SK-N-SH (cell line): ENCODE data around the gene MYO1B. TPM values are rescaled to one million over a fixed set of nuclear protein-coding genes. Genes with fewer than 3 reads are reported as not detected.

Source experiments
- CTCF ChIA-PET: fragments of 300-600, 350-600 bp; formaldehyde crosslinking; extraction: SDS; loops from one replicate; lab custom pipeline; 2021; lab: Yijun Ruan, JAX
- POLR2A ChIA-PET: fragments of 350-600 bp; sonication (Branson Sonifier 250); formaldehyde crosslinking; extraction: SDS; loops from one replicate; lab custom pipeline; 2020; ENCODE audit warnings: antibody characterized with exemption, inconsistent platforms; lab: Yijun Ruan, JAX
- DNase-seq: peaks from one replicate; pipeline ENCODE4 v3.0.0; 2012
- H2AFZ ChIP-seq: fragments of 200-600 bp; sonication (generic); 2 replicates; pipeline ENCODE4 v1.8.1; 2016; ENCODE audit warnings: antibody characterized with exemption, mild to moderate bottlenecking, low read depth
- H3F3A ChIP-seq: fragments of 200-600 bp; sonication (generic); replicated peaks from 2 replicates; pipeline ENCODE3; 2016; ENCODE audit warnings: antibody characterized with exemption, mild to moderate bottlenecking; ENCODE audit not compliant: insufficient read depth
- H3K27ac ChIP-seq, 2 experiments: fragments of 200-500 bp in 1 of 2; fragments of 200-600 bp in 1 of 2; sonication (Bioruptor generic) in 1 of 2; sonication (generic), shearing (Covaris generic) in 1 of 2; 2 replicates each; pipeline versions ENCODE4 v1.5.1 to v1.6.1; 2014 to 2016; ENCODE audit warnings: low read depth in 2 of 2, inconsistent platforms in 1 of 2, low read length in 1 of 2, mild to moderate bottlenecking in 1 of 2, mixed read lengths in 1 of 2
- H3K27me3 ChIP-seq: fragments of 200-600 bp; sonication (generic), shearing (Covaris generic); 2 replicates; pipeline ENCODE4 v1.6.1; 2016; ENCODE audit warnings: mixed run types; ENCODE audit not compliant: insufficient read depth
- H3K36me3 ChIP-seq, 2 experiments: fragments of 200-500 bp in 1 of 2; fragments of 200-600 bp in 1 of 2; sonication (Bioruptor generic) in 1 of 2; sonication (generic) in 1 of 2; replicated peaks in 1 of 2; 2 replicates each; pipeline versions ENCODE3 to v1.5.1; 2014 to 2016; ENCODE audit warnings: low read length in 1 of 2, mild to moderate bottlenecking in 1 of 2; ENCODE audit not compliant: insufficient read depth in 2 of 2, control insufficient read depth in 1 of 2
- H3K4me1 ChIP-seq, 2 experiments: fragments of 200-500 bp in 1 of 2; fragments of 200-600 bp in 1 of 2; sonication (Bioruptor generic) in 1 of 2; sonication (generic), shearing (Covaris generic) in 1 of 2; 2 replicates each; pipeline versions ENCODE4 v1.5.1 to v1.6.1; 2014 to 2016; ENCODE audit warnings: low read depth in 1 of 2, low read length in 1 of 2, mixed run types in 1 of 2; ENCODE audit not compliant: insufficient read depth in 2 of 2, control insufficient read depth in 1 of 2
- H3K4me2 ChIP-seq: fragments of 200-600 bp; sonication (generic), shearing (Covaris generic); 2 replicates; pipeline ENCODE4 v1.6.1; 2017; ENCODE audit warnings: mixed run types
- H3K4me3 ChIP-seq, 2 experiments: fragments of 200-500 bp in 1 of 2; fragments of 200-600 bp in 1 of 2; sonication (Bioruptor generic) in 1 of 2; sonication (generic), shearing (Covaris generic) in 1 of 2; 2 replicates each; pipeline versions ENCODE4 v1.5.1 to v1.8.1; 2014 to 2016; ENCODE audit warnings: low read depth in 2 of 2, inconsistent platforms in 1 of 2, low read length in 1 of 2, mild to moderate bottlenecking in 1 of 2, mixed read lengths in 1 of 2, moderate library complexity in 1 of 2
- H3K79me2 ChIP-seq: fragments of 200-600 bp; sonication (generic); 2 replicates; pipeline ENCODE4 v1.8.1; 2017; ENCODE audit warnings: mild to moderate bottlenecking; ENCODE audit not compliant: insufficient read depth
- H3K9ac ChIP-seq: fragments of 200-600 bp; sonication (generic); 2 replicates; pipeline ENCODE4 v1.6.1; 2017; ENCODE audit warnings: mixed run types
- H3K9me2 ChIP-seq: fragments of 200-600 bp; sonication (generic); 2 replicates; pipeline ENCODE4 v1.6.1; 2017; ENCODE audit warnings: mixed run types
- H3K9me3 ChIP-seq: fragments of 200-600 bp; sonication (generic); 2 replicates; pipeline ENCODE4 v1.6.1; 2017; ENCODE audit warnings: mixed run types, mild to moderate bottlenecking, moderate library complexity
- H4K20me1 ChIP-seq: fragments of 200-600 bp; sonication (generic); 2 replicates; pipeline ENCODE4 v1.6.1; 2017; ENCODE audit warnings: mild to moderate bottlenecking, mixed run types; ENCODE audit not compliant: insufficient read depth
- ELF1 ChIP-seq: IDR thresholded peaks from 2 replicates; pipeline ENCODE4 v1.4.0; 2012
- EZH2phosphoT487 ChIP-seq: fragments of 200-600 bp; sonication (generic); IDR thresholded peaks from 2 replicates; pipeline ENCODE4 v1.6.1; 2017; ENCODE audit warnings: low read depth, mixed run types, mild to moderate bottlenecking, antibody characterized with exemption, moderate library complexity, borderline replicate concordance
- GABPA ChIP-seq: IDR thresholded peaks from 2 replicates; pipeline ENCODE4 v1.4.0; 2012; ENCODE audit warnings: low read depth, mild to moderate bottlenecking
- JUND ChIP-seq: IDR thresholded peaks from 2 replicates; pipeline ENCODE4 v1.4.0; 2012
- MXI1 ChIP-seq: IDR thresholded peaks from 2 replicates; pipeline ENCODE4 v1.6.1; 2012; ENCODE audit warnings: mild to moderate bottlenecking, low read depth, low read length, improper control_type of control experiment
- NFIC ChIP-seq: IDR thresholded peaks from 2 replicates; pipeline ENCODE4 v1.4.0; 2012; ENCODE audit warnings: borderline replicate concordance
- POLR2AphosphoS5 ChIP-seq: IDR thresholded peaks from 2 replicates; pipeline ENCODE4 v1.6.1; 2012; ENCODE audit warnings: low read depth, low read length
- RAD21 ChIP-seq: IDR thresholded peaks from 2 replicates; pipeline ENCODE4 v1.6.1; 2012; ENCODE audit warnings: mild to moderate bottlenecking, low read length
- SIN3A ChIP-seq: IDR thresholded peaks from 2 replicates; pipeline ENCODE4 v1.6.1; 2012; ENCODE audit warnings: low read depth, mild to moderate bottlenecking, low read length, moderate library complexity, borderline replicate concordance
- SMC3 ChIP-seq: IDR thresholded peaks from 2 replicates; pipeline ENCODE4 v1.6.1; 2012; ENCODE audit warnings: low read depth, low read length, improper control_type of control experiment
- TCF12 ChIP-seq: IDR thresholded peaks from 2 replicates; pipeline ENCODE4 v1.4.0; 2012
- YY1 ChIP-seq: IDR thresholded peaks from 2 replicates; pipeline ENCODE4 v1.4.0; 2012; ENCODE audit warnings: low read depth, mild to moderate bottlenecking
- WGBS: methylation state at CpG from one replicate; pipeline ENCODE4 v1.1.6; 2017; ENCODE audit warnings: low lambda C conversion rate; 5-methylcytosine and 5-hydroxymethylcytosine counted together
- polyA plus RNA-seq, 3 experiments: library from polyadenylated mRNA; depleted of rRNA; stranded (reverse); fragments of >200 nt; gene quantifications; 2 replicates each; pipeline ENCODE4 v1.2.3, GENCODE V29; 2012
- TF ChIP-seq, protein P1 (sequence below): IDR thresholded peaks from 2 replicates; pipeline ENCODE4; 2012
- TF ChIP-seq, protein P2 (sequence below): fragments of 200-600 bp; sonication (generic); IDR thresholded peaks from 2 replicates; pipeline ENCODE4 v1.6.1; 2017; ENCODE audit warnings: antibody characterized with exemption, mild to moderate bottlenecking, moderate library complexity

The MYO1B gene
- polyA plus RNA-seq, 1 of the 3 experiments (the other 2 are of a cell fraction) = 20.2 TPM

DNA sequence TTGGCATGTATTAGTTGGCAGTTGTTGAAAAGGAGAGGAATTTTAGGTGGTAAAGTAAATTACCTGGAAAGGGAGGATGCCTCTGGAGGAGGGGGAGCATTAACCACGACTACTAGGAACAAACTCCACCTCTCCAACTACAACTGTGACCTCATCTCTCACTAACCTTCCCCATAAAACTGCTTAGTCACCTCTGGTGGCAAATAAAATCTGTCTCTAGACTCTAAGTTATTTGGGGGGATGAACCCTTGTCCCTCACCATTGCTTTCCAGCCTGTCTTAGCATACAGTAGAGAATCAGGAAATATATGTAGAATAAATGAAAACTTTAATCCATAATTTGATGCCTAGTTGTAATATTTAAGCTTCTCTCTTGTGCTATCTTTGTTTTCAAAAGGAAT, 27.6 kb upstream of the MYO1B start (continued):
- TF ChIP-seq SMC3 = no peak
- TF ChIP-seq, protein P1, sequence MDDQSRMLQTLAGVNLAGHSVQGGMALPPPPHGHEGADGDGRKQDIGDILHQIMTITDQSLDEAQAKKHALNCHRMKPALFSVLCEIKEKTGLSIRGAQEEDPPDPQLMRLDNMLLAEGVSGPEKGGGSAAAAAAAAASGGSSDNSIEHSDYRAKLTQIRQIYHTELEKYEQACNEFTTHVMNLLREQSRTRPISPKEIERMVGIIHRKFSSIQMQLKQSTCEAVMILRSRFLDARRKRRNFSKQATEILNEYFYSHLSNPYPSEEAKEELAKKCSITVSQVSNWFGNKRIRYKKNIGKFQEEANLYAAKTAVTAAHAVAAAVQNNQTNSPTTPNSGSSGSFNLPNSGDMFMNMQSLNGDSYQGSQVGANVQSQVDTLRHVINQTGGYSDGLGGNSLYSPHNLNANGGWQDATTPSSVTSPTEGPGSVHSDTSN = no peak
- no peak for TF ChIP-seq NFIC
- no peak for TF ChIP-seq EZH2phosphoT487
- TF ChIP-seq POLR2AphosphoS5 = no peak
- no peak for TF ChIP-seq GABPA

DNA sequence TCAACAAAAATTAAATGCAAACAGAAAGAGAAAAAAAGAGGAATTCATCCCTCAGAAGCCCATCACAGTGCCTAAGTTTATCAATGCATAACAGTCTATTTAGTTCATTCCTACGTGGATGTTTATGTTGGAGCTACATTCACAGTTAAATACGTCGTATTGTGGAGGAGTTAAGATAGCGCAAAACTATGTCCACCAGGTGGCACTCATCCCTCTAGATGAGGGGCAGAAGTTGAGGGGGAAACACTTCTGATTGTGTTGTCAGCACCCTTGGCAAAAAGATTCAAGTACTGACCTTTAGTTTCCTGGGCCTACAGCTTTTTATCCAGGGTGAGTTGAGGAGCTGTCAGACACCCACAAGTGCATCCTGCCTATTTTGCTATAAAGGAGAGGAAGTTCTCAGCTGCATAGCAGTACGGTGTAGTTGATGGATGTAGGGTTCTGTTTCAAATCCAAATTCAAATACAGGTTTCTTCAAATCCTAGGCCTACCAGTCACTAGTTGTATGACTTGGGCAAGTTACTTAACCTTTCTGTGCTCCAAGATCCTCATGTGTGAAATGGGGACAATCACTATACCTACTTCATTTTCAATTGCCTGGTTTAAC, 26.8 kb upstream of the MYO1B start:
- DNase-seq = peak; percentile 48
- Histone ChIP-seq H3K9me2 (no peaks in the 10 kb centered on the region), H4K20me1 (no peaks in the 10 kb centered on the region), H3K36me3 (no peaks in the 10 kb centered on the region), H3K4me3 (no peak overlapping the region), H3K9ac (no peak overlapping the region), H2AFZ (no peak overlapping the region; the same call in 1 of the 2 replicates), H3K27me3 (no peaks in the 10 kb centered on the region), H3F3A (peaks cover 10% of the 10 kb centered on the region), H3K4me1 (no peaks in the 10 kb centered on the region; a peak in 3 of 4 replicates)
- POLR2A ChIA-PET = no interaction called here
- TF ChIP-seq SIN3A (no peak), RAD21 (peak; percentile 81), TCF12 (no peak), SMC3 (peak; percentile 81)
- TF ChIP-seq, protein P2, sequence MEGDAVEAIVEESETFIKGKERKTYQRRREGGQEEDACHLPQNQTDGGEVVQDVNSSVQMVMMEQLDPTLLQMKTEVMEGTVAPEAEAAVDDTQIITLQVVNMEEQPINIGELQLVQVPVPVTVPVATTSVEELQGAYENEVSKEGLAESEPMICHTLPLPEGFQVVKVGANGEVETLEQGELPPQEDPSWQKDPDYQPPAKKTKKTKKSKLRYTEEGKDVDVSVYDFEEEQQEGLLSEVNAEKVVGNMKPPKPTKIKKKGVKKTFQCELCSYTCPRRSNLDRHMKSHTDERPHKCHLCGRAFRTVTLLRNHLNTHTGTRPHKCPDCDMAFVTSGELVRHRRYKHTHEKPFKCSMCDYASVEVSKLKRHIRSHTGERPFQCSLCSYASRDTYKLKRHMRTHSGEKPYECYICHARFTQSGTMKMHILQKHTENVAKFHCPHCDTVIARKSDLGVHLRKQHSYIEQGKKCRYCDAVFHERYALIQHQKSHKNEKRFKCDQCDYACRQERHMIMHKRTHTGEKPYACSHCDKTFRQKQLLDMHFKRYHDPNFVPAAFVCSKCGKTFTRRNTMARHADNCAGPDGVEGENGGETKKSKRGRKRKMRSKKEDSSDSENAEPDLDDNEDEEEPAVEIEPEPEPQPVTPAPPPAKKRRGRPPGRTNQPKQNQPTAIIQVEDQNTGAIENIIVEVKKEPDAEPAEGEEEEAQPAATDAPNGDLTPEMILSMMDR = peak; percentile 76
- TF ChIP-seq, all 33 proteins: peak for 3
- H3K9me3 ChIP-seq = no peaks in the 10 kb centered on the region
- H3K79me2 ChIP-seq = no peaks in the 10 kb centered on the region
- CTCF ChIA-PET = interaction anchor here (0.6 to 4.8 kb wide), 62 partner anchors 10 to 349 kb away, joined by 3 to 68 read pairs (median 4); partner anchors contain the start of gene MYO1B
- H3K4me2 ChIP-seq = no peak overlapping the region
- H3K27ac ChIP-seq = no peak overlapping the region
- WGBS = 60% methylated on average over 5 of the region's 5 CpGs

DNA sequence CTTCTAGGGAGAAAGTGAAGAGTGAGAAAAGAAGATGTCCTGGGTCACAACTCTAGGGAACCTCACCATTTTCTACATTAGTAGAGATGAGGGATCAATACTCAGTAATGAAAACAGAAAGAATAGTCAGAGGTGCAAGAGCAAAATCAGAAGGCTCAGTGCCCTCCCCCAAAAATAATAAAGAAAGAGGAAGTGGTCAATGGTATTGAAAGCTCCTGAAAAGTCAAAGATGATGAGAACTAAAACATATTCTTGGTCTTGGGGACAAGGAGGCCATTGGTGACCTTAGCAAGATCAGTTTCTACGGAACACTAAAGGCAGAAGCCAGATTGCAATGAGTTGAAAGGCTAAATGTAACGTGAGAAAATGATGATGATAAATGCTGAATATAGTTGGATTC, 24.5 kb upstream of the MYO1B start:
- Histone ChIP-seq H3K36me3 (no peaks in the 10 kb centered on the region), H3K9me2 (no peaks in the 10 kb centered on the region), H3K9me3 (no peaks in the 10 kb centered on the region), H4K20me1 (no peaks in the 10 kb centered on the region), H2AFZ (no peak overlapping the region), H3F3A (peaks cover 10% of the 10 kb centered on the region), H3K27me3 (no peaks in the 10 kb centered on the region), H3K4me1 (no peaks in the 10 kb centered on the region; a peak in 3 of 4 replicates), H3K4me2 (no peak overlapping the region), H3K9ac (no peak overlapping the region), H3K27ac (no peak overlapping the region), H3K79me2 (no peaks in the 10 kb centered on the region), H3K4me3 (no peak overlapping the region)
- ChIA-PET POLR2A (no interaction called here), CTCF (interaction anchor here (0.9 to 4.8 kb wide), 3 partner anchors 10 to 301 kb away, joined by 3 to 68 read pairs (median 30); no protein-coding TSS in a partner anchor)
- TF ChIP-seq MXI1 (no peak), SIN3A (no peak), JUND (no peak), ELF1 (no peak), YY1 (no peak)
- TF ChIP-seq, protein P2 = no peak
- WGBS = 93% methylated on average over 2 of the region's 2 CpGs
- no peak for DNase-seq
